Measurements from ENCODE around the gene TRUB2.

DNA sequence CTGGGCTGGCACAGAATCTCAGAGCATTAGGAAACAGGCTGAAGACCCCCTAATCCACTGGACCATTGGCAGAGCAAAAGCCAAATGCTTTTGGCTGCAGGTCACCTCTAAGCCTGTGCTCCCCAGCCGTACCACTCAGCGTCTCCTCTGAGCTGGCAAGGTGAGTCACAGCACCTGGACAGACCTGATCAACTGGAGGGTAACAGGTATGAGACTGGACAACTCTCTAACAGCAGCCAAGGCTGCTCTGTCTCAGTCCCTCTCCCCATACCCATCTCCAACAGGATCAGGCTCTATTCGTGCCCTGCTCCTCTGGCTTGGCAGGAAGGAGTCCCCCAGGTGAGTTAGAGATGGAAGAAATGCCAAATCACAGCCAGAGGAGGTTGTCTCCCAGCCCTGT is 51.1 kb downstream of the TRUB2 start:
- TF ChIP-seq, protein P1, sequence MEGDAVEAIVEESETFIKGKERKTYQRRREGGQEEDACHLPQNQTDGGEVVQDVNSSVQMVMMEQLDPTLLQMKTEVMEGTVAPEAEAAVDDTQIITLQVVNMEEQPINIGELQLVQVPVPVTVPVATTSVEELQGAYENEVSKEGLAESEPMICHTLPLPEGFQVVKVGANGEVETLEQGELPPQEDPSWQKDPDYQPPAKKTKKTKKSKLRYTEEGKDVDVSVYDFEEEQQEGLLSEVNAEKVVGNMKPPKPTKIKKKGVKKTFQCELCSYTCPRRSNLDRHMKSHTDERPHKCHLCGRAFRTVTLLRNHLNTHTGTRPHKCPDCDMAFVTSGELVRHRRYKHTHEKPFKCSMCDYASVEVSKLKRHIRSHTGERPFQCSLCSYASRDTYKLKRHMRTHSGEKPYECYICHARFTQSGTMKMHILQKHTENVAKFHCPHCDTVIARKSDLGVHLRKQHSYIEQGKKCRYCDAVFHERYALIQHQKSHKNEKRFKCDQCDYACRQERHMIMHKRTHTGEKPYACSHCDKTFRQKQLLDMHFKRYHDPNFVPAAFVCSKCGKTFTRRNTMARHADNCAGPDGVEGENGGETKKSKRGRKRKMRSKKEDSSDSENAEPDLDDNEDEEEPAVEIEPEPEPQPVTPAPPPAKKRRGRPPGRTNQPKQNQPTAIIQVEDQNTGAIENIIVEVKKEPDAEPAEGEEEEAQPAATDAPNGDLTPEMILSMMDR (CRISPR knock-in tag; IDR thresholded peaks at IDR 0.05): no peak
- TF ChIP-seq NFRKB (IDR thresholded peaks at IDR 0.05): no peak
- no peak for TF ChIP-seq ZBTB14 (CRISPR knock-in tag; IDR thresholded peaks at IDR 0.05)
- no peak for TF ChIP-seq CENPBD1 (CRISPR knock-in tag; IDR thresholded peaks at IDR 0.05; ENCODE audit: borderline replicate concordance, low read depth)
- no peak for TF ChIP-seq HIVEP1 (CRISPR knock-in tag; IDR thresholded peaks at IDR 0.05)
- no peak for TF ChIP-seq NBN (conservative IDR thresholded peaks at IDR 0.05)
- TF ChIP-seq, protein P2, sequence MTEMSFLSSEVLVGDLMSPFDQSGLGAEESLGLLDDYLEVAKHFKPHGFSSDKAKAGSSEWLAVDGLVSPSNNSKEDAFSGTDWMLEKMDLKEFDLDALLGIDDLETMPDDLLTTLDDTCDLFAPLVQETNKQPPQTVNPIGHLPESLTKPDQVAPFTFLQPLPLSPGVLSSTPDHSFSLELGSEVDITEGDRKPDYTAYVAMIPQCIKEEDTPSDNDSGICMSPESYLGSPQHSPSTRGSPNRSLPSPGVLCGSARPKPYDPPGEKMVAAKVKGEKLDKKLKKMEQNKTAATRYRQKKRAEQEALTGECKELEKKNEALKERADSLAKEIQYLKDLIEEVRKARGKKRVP (CRISPR knock-in tag; IDR thresholded peaks at IDR 0.05): no peak
